ENCODE results near the gene MMP17. TPM values are rescaled to one million over a fixed set of nuclear protein-coding genes. Genes with fewer than 3 reads are reported as not detected.

MMP17 gene
- total RNA-seq (1 to 10 TPM in 4 of 10 donors, under 1 TPM in 5, not detected in 1; 0.28 to 1.4 (median 0.97) TPM), polyA plus RNA-seq (1 to 10 TPM; 2.3 to 3.7 TPM)
- long read RNA-seq, donor 1, partial matches to known transcripts: 0 of 2 reads
- long read RNA-seq, donor 1, other reads (novel, unspliced or antisense): 1 of 2 reads
- long read RNA-seq, donor 2, partial matches to known transcripts: 1 of 5 reads
- long read RNA-seq, donor 2, other reads (novel, unspliced or antisense): 1 of 5 reads
- long read RNA-seq, donor 3, partial matches to known transcripts: 0 of 2 reads
- long read RNA-seq, donor 3, other reads (novel, unspliced or antisense): 2 of 2 reads

DNA sequence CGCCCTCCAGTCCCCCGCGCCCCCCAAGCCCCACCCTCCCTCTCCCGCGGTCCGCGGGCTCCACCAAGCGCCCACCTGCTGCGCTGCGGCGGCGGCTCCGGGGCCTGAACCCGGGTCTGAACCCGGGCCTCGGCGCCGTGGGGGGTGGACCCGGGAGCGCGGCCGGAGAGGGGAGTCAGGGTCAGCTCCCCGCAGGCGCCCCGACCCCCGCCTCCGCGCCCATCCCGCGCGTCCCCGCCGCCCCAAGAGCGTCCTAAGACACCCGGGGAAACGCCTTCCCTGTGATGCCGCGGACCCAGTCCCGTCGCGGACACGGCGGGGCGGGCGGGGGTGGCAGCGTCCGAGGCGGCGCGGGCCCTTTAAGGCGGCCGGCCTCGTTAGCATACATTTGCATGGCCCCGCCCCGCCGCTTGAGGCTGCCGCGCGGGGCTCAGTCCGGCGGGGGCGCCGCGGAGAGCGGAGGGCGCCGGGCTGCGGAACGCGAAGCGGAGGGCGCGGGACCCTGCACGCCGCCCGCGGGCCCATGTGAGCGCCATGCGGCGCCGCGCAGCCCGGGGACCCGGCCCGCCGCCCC is at the start of gene MMP17:
MMP17 (plus strand) TSS at position 433 of the 574 bp plus-strand sequence; CDS start at position 535, 102 bp downstream.
- H3K4me1 ChIP-seq: peaks cover 8 to 40% (median 30%) of the 10 kb centered on the region in 9 donors
- ATAC-seq: peak in 4 of 8 donors; percentile 16 to 48 (median 30)

DNA sequence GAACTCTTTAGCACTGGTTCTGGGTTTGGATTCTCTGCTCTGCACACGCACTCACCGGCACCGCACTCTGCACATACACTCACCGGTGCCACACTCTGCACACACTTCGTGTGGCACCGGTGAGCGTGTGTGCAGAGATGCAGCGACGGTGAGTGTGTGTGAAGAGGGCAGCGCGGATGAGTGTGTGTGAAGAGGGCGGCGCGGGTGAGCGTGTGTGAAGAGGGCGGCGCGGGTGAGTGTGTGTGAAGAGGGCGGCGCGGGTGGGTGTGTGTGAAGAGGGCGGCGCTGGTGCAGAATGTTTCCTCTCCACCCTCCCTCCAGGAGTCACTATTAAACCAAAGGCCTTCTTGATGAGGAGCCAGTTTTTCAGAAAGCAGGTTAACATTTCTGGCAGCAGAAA is 49.2 kb upstream of the MMP17 start:
- H3K9me3 ChIP-seq: no peaks in the 10 kb centered on the region
- DNase-seq (no peak), ATAC-seq (no peak)
- TF ChIP-seq, protein P1, sequence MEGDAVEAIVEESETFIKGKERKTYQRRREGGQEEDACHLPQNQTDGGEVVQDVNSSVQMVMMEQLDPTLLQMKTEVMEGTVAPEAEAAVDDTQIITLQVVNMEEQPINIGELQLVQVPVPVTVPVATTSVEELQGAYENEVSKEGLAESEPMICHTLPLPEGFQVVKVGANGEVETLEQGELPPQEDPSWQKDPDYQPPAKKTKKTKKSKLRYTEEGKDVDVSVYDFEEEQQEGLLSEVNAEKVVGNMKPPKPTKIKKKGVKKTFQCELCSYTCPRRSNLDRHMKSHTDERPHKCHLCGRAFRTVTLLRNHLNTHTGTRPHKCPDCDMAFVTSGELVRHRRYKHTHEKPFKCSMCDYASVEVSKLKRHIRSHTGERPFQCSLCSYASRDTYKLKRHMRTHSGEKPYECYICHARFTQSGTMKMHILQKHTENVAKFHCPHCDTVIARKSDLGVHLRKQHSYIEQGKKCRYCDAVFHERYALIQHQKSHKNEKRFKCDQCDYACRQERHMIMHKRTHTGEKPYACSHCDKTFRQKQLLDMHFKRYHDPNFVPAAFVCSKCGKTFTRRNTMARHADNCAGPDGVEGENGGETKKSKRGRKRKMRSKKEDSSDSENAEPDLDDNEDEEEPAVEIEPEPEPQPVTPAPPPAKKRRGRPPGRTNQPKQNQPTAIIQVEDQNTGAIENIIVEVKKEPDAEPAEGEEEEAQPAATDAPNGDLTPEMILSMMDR (IDR thresholded peaks at IDR 0.05): no peak
- H3K36me3 ChIP-seq: peaks cover 0 to 91% (median 36%) of the 10 kb centered on the region in 9 donors
- H3K4me3 ChIP-seq: no peak overlapping the region
- no peaks in the 10 kb centered on the region for H3K27me3 ChIP-seq
- H3K27ac ChIP-seq: no peak overlapping the region
- intact Hi-C loops (cut with DNase I): no loop called here
- 97 to 99% methylated on average over 23 of the region's 23 CpGs for WGBS, 2 donors
- peaks cover 0 to 17% (median 5%) of the 10 kb centered on the region in 9 donors for H3K4me1 ChIP-seq

More for the DNA sequence above, at the start of gene MMP17:
- Histone ChIP-seq H3K27me3 (peaks cover 0 to 71% (median 55%) of the 10 kb centered on the region in 7 donors), H3K9me3 (no peaks in the 10 kb centered on the region), H3K36me3 (no peaks in the 10 kb centered on the region), H3K4me3 (peak within 1 kb of the TSS; percentile 29 to 58 (median 56)), H3K27ac (peak within 1 kb of the TSS in 3 of 10 donors; percentile 4 to 23 (median 14))
- peak in 1 of 2 donors; percentile 54 for DNase-seq
- 1% methylated on average over 70 to 86 of the region's 86 CpGs for WGBS, 2 donors
- TF ChIP-seq, protein P1 (IDR thresholded peaks at IDR 0.05): peak in 4 of 9 donors; percentile 9 to 39 (median 24)
- intact Hi-C loops (cut with DNase I): loop anchor here in 2 of 10 donors (5.0 to 10.0 kb wide), 2 partner anchors 213 to 911 kb away; no protein-coding TSS in a partner anchor

DNA sequence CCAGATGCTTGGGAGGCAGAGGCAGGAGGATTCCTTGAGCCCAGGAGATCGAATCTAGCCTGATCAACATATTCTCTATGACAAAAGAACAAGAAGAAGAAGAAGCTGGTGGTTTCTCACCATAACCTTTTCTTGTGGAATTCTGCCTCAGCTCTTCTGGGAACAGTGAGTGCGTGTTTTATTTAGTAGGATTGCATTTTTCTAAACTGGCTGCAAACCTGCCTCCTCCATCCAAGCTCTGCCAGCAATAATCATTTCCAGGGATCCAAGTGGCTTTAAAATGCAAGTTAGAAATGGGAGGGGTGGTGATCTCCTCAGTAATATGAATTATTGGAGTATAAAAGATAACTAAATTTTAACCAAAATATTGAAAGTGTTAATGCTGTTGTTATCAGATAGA is 46.1 kb upstream of the MMP17 start:
- 89 to 96% methylated on average over 2 of the region's 2 CpGs for WGBS, 2 donors
- ATAC-seq (no peak), DNase-seq (no peak)
- TF ChIP-seq, protein P1 (IDR thresholded peaks at IDR 0.05): no peak
- peaks cover 0 to 10% (median 0%) of the 10 kb centered on the region in 9 donors for H3K4me1 ChIP-seq
- intact Hi-C loops (cut with DNase I): no loop called here
- no peak overlapping the region for H3K4me3 ChIP-seq
- no peaks in the 10 kb centered on the region for H3K9me3 ChIP-seq
- peaks cover 0 to 92% (median 44%) of the 10 kb centered on the region in 9 donors for H3K36me3 ChIP-seq
- H3K27ac ChIP-seq: no peak overlapping the region
- H3K27me3 ChIP-seq: no peaks in the 10 kb centered on the region

DNA sequence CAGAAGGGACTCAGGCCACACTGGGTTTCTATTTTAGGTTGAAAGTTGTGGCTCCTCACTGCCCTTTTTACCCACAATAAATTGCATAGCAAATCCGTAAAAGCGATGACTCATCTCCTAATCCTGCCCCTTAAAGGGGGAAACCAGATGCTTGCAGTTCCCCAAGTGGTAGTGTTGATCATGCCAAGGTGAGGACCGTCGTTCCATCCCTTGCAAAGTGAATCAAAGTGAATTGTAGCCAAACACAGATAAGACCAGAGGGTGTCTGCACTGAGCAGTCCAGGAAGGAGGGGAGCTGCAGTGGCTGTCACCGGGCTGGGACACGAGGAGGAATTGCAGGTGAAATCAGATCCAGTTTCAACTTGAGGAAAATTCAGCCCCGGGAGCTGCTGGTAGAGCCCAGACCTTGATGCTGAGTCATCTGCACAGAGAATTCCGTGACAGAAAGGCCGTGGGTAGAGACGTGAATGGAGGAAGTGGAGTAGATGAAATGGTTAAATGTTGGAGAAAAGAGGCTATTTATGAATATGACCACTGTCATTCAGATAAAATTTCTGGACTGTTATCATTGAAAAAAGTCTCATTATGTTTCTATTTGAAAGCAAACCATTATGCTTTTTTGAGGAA is 44.2 kb upstream of the MMP17 start:
- WGBS, 2 donors: 62 to 69% methylated on average over 10 of the region's 10 CpGs
- intact Hi-C loops (cut with DNase I): no loop called here
- TF ChIP-seq, protein P1 (IDR thresholded peaks at IDR 0.05): no peak
- no peak for DNase-seq
- H3K9me3 ChIP-seq: no peaks in the 10 kb centered on the region
- H3K4me1 ChIP-seq: peaks cover 0 to 10% (median 0%) of the 10 kb centered on the region in 9 donors
- no peaks in the 10 kb centered on the region for H3K27me3 ChIP-seq
- no peak overlapping the region for H3K4me3 ChIP-seq
- no peak for ATAC-seq
- peaks cover 0 to 95% (median 38%) of the 10 kb centered on the region in 9 donors for H3K36me3 ChIP-seq
- no peak overlapping the region for H3K27ac ChIP-seq

All from heart right ventricle (tissue), 16 donors.